NB4 (cell line): Measurements from ENCODE around the gene RPL35.

Experiments
- DNase-seq: peaks from one replicate; pipeline ENCODE4 v3.0.0; 2010; ENCODE audit warnings: low read depth
- H3K4me3 ChIP-seq: one replicate; pipeline ENCODE4 v1.5.1; 2011; ENCODE audit warnings: mild to moderate bottlenecking, low read depth, low read length, moderate library complexity
- MYC ChIP-seq: IDR thresholded peaks from 2 replicates; pipeline ENCODE4 v1.6.1; 2011; ENCODE audit warnings: low read depth, low read length
- POLR2A ChIP-seq: IDR thresholded peaks from 2 replicates; pipeline ENCODE4 v1.6.1; 2011; ENCODE audit warnings: mild to moderate bottlenecking; ENCODE audit not compliant: insufficient read length; ENCODE audit errors: extremely low read depth
- TF ChIP-seq, protein P1 (sequence below): IDR thresholded peaks from one replicate; pipeline ENCODE4 v1.5.1; 2012; ENCODE audit warnings: low read depth, low read length
- TF ChIP-seq, protein P2 (sequence below): IDR thresholded peaks from 2 replicates; pipeline ENCODE4 v1.6.1; 2011; ENCODE audit warnings: low read depth, low read length

Gene RPL35

DNA sequence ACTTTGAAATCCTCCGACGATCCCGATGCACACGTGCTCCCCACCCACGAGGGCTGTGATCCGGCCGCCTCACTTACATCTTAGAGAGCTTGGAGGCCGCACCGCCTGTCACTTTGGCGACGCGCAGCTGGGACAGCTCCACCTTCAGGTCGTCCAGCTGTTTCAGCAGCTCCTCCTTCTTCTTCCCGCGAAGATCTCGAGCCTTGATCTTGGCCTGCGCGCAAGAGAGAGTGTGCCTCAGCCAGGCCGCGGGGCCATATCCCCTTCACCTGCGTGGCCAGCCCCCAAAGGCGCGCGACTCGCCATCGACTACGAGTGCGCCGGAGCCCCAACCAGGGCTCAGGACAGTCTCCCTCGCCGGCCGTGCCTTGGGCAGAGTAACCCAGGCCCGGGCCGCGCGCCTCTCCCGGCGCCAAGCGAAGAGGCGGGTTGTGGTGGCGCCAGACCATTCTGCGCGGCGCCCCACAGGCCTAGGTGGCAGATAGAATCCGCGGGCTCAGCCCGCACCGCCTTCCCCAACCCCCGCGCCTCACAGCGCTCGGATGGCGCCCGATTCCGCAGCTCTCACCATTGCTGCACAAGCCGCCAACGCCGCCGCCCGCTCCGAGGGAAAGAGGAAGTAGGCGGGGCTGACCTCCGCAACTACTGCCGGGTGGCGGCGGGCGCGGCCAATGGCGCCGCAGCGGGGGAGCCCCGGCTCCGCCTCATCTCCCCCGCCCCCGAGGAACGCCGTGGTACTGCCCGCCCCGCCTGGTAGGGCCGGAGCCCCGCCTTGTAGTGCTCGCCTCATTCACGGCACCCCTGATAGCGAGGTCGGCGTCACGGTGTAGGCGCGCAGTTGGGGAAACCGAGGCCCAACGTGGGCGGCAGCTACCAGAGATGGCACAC, at the start of gene RPL35, which contains the start of gene ARPC5L:
RPL35 (minus strand) TSS at position 616 of the 888 bp plus-strand sequence; CDS start at position 571, 45 bp downstream.
ARPC5L (plus strand) TSS at position 789 of the 888 bp plus-strand sequence. CDS start 7,161 bp downstream, outside the sequence.
- peak within 1 kb of the TSS; percentile 100 for H3K4me3 ChIP-seq
- TF ChIP-seq, protein P1, sequence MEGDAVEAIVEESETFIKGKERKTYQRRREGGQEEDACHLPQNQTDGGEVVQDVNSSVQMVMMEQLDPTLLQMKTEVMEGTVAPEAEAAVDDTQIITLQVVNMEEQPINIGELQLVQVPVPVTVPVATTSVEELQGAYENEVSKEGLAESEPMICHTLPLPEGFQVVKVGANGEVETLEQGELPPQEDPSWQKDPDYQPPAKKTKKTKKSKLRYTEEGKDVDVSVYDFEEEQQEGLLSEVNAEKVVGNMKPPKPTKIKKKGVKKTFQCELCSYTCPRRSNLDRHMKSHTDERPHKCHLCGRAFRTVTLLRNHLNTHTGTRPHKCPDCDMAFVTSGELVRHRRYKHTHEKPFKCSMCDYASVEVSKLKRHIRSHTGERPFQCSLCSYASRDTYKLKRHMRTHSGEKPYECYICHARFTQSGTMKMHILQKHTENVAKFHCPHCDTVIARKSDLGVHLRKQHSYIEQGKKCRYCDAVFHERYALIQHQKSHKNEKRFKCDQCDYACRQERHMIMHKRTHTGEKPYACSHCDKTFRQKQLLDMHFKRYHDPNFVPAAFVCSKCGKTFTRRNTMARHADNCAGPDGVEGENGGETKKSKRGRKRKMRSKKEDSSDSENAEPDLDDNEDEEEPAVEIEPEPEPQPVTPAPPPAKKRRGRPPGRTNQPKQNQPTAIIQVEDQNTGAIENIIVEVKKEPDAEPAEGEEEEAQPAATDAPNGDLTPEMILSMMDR = no peak
- TF ChIP-seq, protein P2, sequence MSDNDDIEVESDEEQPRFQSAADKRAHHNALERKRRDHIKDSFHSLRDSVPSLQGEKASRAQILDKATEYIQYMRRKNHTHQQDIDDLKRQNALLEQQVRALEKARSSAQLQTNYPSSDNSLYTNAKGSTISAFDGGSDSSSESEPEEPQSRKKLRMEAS = peak; percentile 74
- peak; percentile 96 for TF ChIP-seq POLR2A
- TF ChIP-seq MYC = peak; percentile 87
- DNase-seq = peak; percentile 96

- no peak overlapping the region for H3K4me3 ChIP-seq
- TF ChIP-seq, protein P2 = no peak
- TF ChIP-seq, protein P1 = no peak
- TF ChIP-seq POLR2A (no peak), MYC (no peak)
- peak; percentile 46 for DNase-seq
These were observed 46.3 kb upstream of the RPL35 start for GRCh38 chr9:124908098-124908497.

GRCh38 chr9:124906966-124907365, 45.2 kb upstream of the RPL35 start:
- no peak overlapping the region for H3K4me3 ChIP-seq
- TF ChIP-seq, protein P1 = no peak
- no peak for TF ChIP-seq POLR2A
- no peak for TF ChIP-seq MYC
- TF ChIP-seq, protein P2 = no peak
- no peak for DNase-seq

DNA sequence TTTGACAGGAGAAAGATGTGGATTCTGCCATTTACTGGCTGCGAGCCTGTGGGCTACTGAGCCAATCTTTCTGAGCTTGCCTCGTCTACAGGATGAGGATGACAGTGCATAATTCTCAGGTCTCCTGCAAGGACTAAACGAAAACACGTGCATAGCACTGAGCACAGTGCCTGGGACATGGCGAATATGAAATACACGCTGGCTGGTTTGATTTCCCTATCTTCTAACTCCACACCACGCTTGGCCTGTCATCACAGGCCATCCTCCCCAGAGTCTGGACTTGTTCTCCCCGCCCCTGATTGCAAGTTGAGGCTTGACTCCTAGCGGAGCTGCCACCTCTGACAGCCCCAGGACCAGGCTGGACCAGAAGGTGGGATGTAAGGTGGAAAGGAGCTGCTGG, 38.1 kb upstream of the RPL35 start:
- no peak overlapping the region for H3K4me3 ChIP-seq
- TF ChIP-seq POLR2A (no peak), MYC (no peak)
- TF ChIP-seq, protein P2 = no peak
- TF ChIP-seq, protein P1 = no peak
- no peak for DNase-seq

GRCh38 chr9:124897570-124898460, 36.1 kb upstream of the RPL35 start:
- TF ChIP-seq POLR2A = no peak
- TF ChIP-seq, protein P2 = no peak
- TF ChIP-seq, protein P1 = no peak
- no peak for TF ChIP-seq MYC
- DNase-seq = no peak

More at GRCh38 chr9:124897570-124898460, 36.1 kb upstream of the RPL35 start:
- no peak overlapping the region for H3K4me3 ChIP-seq
